NCI-H446 treated with DMSO at 0.1 percent for 48 hours (cell line): ENCODE measurements around the gene BIN2.
"Not testable (repeated sequence)": the region's sequence is repeated elsewhere in the genome, so short reads cannot be mapped to it uniquely, and the experiment has no call there.

ENCODE experiments used
- DNase-seq: peaks from one replicate; lab custom pipeline; 2025; lab: John Stamatoyannopoulos, UW

BIN2 gene

DNA sequence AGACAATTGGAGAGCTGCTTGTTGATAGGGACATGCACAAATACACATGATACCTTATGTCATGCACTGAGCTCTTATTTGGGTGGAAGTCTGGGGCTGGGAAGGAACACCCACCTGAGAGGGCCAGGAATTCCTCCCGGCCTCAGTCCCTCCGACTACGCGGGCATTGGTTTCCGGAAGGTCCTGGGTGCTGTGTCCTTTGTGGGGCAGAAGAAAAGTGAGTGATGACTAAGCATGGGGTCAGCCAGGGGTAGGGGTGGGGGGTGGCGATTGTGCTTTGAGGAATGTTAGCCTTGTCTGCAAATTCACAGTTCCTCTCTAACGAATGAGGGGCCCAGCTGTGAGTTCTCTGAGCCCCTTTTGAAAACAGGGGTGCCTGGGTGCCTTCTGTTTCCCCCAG, 21.7 kb upstream of the BIN2 start:
- no peak for DNase-seq

DNA sequence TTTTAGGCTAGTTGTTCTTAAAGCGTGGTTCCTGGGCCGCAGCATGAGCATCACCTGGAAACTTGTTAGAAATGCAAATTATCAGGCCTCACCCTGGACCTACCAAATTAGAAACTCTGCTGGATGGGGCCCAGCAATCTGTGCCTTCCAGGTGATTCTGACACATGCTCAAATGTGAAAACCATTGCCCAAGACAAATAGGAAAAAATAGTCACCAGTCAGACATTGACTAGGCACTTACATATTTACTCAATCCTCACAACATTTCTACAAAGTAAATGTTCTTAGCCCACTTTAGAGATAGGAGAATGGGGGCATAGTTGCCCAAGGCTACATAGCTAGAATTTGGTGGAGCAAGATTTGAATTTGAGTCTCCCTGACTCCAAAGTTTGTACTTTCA, 19.2 kb upstream of the BIN2 start:
- DNase-seq = no peak

DNA sequence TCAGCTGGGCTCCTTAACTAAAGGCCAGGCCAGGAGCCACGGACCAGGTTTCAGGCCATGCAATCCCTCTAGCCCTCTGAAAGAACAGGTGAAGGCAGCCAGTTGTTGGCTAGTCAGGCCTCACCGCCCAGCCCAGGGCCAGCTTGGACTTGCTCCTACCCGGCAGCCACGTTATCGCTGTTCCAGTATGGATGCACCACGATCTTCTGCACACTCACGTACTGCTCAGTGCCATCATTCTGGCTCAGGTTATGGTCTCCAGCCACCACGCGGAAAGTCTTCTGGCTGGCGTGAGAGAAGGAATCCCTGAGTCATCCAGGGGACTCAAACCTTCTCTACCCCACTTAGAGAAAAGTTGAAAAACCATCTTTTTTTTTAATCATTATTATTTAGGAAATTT, 18.4 kb upstream of the BIN2 start:
- DNase-seq = no peak

DNA sequence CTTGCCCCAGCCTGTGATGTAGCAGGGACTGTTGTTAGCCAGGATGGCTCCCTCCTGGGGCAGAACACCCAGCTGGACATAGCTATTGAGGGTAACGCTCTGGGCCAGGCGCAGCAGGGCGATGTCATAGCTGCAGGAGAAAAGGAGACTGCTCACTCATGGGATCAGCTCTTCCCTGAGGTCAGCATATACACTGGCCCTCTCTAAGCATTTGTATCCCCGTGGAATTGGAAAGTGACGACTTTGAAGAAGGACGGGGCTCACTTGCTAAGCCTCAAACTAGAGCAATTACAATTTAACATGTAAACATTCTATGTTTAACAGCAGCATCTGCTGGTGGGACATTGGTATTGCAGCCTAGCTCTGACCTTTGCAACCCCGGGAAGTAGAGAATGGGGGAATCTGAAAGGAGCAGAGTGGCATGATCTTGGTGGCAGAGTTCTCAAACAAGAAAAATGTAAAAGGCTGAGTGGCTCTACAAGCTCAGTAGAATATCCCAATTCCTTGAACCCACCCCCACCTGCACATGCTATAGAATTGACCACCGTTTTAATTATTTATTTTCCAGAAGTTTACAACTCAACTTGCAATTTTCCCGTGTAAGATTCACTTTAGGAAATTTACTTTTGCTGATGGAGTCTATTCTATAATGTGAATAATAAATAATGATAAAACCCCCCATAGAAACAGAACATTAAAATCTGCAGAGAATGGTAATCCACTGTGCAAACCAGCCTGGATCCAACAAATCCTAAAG, 17.5 kb upstream of the BIN2 start:
- peak; percentile 14 for DNase-seq

DNA sequence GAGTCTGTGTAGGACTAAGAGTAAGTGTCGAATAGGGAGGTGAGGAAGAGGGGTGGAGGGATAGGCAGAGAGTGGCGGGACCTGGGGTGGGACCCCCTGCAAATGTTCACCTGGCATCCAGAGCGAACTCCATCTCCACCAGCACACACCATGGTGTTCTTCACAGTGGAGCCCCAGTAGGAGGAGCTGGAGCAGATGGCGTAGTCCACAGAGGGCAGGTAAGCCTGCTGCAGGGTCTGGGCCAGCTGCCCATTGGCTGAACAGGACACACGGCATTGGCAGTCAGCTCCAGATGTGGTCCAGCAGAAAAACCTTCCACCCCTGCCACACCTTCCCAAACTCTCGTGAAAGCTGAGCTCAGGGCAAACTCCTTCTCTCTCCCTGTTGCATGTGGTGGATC, 15.8 kb upstream of the BIN2 start:
- DNase-seq = no peak

DNA sequence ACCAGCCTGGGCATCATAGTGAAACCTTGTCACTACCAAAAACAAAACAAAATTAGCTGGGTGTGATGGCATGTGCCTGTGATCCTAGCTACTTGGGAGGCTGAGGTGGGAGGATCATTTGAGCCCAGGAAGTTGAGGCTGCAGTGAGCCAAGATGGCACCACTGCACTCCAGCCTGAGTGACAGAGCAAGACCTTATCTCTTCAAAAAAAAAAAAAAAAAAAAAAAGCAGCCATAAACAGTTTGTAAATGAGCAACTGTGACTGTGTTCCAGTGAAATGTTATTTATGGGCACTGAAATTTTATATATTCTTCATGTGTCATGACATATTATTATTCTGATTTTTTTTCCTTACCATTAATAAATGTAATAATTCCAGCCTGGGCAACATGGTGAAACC, 13.4 kb upstream of the BIN2 start:
- not testable (repeated sequence) for DNase-seq

DNA sequence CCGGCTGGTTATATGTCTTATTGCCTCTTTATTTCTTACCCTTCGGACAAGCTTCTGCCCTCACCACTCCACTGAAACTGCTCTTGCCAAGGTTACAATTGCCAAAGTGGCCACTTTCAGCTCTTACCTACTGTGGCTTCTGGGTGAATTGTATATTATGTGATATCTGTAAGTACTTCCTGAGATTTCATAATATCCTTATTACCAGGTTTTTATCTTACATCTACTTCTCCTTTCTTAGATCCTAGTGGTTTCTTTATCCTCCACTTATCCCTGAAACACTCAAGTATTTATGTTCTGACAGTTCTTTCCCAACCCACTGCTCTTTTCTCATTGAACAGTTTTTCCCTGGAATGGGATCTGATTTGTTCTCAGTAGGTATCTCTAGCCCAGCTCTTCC, 12.0 kb upstream of the BIN2 start:
- no peak for DNase-seq

DNA sequence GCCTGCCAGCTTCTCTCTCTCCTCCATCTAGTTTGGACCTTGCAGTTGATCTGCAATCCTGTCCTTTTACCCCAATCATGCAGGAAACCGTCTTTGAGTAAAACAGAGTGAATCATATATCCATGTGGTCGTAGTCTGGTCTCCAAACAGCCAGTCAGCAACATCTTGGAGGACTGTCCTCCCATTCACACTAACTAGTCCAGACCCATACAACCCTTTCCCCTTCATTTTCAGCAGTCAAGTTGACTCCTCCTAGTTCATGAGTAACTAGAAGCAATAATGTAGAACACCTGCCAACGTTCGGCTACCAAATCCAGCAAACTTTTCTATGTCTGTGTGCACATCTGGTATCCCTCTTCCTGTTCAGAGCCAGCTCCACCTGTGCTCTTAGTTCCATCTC, 10.8 kb upstream of the BIN2 start:
- DNase-seq = no peak

DNA sequence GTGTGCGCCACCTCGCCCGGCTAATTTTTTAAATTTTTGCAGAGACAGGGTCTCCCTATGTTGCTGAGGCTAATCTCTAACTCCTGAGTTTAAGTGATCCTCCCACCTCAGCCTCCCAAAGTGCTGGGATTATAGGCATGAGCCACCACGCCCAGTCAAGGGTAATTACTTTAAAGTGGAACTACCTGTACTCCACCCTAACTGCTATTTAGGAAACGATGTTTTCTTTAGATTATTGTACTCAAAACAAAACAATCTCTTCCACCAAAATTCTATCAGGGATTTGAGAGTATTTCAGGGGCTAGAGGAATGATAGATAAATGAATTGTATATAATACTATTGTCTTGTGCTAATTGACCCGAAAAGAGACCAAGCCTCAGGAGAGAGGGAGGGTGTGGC, 9.6 kb upstream of the BIN2 start:
- DNase-seq = no peak

DNA sequence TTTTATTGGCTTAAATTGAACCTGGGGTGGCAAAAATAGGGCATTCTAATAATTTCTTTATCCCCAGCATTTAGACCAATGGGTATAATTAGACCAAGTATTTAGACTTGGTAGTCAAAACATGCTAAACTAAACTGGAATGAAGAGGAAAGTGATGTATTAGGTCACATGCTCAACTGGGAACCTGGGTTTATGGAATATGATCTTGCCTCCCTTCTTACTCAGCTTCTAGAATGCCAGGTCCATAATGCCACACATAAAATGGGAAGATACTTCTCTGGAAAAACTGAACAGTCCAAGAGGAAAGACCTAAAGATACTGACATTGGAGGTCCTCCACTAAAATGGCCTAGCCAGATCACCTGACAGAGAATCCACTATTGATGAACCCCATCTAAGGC, 6.2 kb upstream of the BIN2 start:
- no peak for DNase-seq

DNA sequence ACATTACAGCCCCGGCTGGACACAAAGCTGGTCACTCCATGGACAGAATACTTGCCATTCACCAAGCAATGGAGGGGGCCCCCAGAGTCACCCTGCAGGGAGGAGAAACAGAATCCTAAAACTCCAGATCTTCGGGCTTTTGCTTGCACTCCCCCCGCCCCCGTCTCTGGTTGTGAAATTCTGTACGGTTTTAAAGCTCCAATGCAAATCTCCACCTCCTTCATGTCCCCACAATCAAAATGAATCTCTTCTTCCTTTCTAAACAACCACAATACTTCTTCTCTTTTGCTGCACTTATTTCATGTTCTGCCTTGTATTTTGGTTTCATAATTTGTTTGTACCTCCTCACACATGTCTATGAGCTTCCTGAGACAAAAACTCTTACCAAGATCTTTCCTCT, 5.8 kb upstream of the BIN2 start:
- no peak for DNase-seq

DNA sequence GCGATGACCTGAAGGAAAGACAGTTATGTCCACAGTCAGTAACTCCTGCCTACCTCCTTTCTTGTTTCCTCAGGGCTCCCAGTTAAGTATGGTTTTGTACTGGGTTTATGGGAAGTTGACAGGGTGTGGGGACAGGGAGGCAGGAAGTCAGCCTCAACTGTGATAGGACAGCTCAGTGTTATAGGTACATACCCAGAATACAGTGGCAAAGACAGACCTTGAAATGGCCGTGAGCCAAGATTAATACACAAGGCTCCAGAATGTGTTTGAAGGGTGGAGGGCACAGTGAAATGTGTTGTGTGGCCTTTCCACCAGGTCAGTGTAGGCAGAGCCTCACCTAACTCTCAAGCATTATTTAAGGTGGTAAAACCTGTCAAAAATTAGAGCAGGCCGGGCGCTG, 4.6 kb upstream of the BIN2 start:
- no peak for DNase-seq

DNA sequence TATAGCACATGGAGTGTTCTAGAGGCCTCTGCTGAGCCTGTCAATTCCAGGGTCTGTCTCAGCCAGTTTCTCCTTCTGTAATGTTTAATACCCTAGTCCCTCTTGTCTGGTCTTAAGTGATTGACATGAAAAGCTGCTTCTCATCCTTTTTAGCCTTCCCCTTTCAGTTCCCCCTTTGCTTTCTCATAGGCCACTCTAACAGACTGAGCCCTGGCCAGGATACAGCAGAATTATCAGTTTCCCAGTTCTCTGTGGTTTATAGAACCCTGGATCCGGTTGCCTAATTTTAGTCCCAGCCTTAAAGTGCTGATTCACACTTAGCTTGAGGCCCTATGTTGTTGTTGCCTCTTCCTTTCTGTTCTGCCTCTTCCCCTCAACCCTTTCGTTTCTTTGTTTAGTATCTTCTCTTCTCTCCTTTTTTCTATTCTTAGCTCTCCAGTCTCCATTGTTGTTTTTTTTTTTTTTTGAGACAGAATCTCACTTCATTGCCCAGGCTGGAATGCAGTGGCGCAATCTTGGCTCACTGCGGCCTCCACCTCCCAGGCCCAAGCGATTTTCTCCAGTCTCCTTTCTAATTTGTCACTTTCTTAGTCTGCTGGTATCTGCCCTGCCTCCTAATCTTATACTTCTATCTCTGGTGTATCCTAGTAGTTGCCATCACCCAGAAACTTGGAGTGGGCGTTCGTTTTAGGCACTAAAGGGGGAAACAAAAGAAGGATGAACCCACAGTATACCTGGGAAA, 2.9 kb upstream of the BIN2 start:
- DNase-seq = no peak

DNA sequence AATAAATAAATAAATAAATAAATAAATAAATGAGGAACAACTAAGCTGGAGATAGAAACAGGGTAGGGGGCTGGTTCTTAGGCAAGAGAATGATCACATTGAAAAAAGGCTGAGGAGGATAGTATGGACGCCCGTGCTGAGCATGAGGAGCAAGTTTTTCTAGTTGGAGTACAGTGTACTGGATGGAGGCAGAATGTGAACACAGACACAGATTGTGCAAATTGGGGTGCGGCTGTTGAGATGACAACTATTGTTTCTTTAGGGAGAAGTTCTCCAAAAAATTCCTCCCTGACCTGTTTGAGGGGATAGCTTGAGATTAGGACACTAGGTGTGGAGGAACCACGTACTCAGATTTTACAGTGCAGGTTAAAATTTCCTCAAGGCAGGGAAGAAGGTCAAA, 979 bp upstream of the BIN2 start:
- DNase-seq = no peak

DNA sequence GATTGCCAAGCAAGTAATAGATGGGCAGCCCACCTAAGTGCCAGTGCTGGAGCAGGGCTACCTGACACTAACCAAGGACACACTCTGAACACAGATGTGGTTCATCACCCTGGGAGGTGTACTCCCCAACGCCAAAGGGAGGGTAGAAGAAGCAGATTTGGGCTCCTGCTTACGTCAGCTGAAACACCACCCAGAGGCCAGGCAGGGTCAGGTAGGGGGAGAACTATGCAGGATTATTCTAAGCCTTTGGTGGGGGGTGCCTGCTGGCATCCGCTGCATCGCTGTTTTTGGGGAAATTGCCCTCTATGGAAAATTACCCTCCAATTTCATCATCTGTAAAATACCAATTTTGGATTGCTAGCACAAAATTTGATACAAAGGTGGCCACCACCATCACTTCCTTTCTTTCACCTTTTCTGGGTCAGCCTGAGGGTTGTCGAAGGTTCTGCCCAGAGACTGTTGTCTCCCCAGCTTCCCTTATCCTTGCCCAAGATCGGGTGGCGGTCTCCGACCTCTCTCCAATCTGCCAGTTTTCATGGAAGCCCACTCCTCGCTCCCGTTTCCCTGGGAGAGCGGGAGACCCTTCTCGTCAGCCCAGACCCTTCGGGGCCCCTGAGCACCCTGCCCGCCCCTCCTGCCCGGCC, 535 bp downstream of the BIN2 start:
- no peak for DNase-seq

DNA sequence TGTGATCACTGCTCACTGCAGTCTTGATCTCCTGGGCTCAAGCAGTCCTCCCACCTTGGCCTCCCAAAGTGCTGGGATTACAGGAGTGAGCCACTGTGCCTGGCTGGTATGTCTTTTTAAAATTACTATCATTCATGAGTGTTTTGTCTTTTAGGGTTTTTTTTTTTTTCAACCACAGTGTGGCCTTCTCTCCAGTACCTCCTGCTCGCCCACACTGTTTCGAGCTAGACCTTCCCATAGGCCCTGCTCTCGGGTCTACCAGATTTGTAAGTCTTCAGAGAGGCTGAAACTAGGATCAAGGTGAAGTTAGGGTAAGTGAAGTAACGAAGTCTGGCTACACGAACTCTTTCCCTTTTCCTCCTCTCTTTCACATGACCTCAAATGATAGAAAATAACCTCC, 1.5 kb downstream of the BIN2 start:
- no peak for DNase-seq

DNA sequence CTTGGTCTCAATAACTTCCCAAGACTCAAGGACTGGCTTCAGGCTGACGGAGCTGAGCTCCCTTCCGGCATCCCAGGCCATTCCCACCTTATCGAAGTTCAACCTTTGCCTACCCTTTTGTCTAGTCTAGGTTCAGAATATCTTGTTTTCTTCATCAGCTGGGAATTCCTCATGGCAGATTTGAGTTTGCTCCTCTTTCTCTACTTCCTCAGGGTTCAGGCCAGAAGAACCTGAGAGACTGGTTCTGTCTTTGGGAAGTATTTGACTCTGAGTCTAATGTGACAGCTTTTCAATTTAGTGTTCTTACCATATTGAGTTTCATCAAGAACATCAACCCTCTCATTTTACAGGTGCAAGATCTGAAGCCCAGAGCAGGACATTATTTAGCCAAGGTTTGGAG, 2.1 kb downstream of the BIN2 start:
- DNase-seq = no peak

DNA sequence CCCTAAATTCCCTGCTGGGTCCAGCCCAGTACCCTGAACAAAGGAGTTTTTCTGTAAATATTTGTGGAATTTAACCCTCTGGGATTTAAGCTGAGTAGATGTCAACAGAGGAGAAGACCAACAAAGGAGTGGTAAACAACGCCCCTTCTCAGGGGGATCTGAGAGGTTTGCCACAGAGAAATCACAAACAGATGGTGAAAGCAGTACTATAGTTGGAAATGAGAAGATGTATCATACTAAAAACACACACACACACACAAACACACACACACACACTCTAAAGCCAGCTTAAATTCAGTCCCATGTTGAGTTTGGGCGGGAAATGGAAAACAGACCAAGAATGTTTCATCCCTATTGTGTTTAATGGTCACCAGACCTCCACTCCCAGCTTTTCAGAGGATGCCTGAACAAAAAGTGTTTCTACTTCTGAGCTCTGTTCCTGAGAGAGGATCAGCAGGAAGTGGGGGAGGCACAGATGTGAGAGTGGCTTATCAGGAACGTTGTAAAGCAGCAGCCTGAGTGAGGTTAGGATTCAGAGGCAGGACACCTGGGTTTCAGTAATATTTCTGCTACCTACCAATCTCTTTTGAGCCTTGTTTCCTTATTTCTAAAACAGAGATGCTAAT, 3.2 kb downstream of the BIN2 start:
- DNase-seq = no peak

DNA sequence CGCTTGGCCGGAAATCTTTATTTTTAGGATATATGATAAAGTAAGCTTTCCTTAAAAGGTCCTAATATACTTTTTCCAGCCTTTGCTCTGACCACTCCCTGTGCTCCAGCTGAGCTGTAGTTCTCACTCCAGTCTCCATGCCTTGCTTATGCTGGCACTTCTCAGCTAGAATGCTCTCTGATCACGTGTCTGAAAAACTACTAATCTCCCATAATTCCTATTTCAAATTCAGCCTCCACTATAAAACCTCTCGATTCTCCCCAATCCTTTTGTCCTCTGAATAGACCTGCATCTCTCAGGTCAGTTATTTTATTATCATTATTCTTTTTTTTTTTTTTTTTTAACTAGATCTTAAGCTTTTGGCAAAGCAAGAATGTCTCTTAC, 3.7 kb downstream of the BIN2 start:
- DNase-seq = no peak

DNA sequence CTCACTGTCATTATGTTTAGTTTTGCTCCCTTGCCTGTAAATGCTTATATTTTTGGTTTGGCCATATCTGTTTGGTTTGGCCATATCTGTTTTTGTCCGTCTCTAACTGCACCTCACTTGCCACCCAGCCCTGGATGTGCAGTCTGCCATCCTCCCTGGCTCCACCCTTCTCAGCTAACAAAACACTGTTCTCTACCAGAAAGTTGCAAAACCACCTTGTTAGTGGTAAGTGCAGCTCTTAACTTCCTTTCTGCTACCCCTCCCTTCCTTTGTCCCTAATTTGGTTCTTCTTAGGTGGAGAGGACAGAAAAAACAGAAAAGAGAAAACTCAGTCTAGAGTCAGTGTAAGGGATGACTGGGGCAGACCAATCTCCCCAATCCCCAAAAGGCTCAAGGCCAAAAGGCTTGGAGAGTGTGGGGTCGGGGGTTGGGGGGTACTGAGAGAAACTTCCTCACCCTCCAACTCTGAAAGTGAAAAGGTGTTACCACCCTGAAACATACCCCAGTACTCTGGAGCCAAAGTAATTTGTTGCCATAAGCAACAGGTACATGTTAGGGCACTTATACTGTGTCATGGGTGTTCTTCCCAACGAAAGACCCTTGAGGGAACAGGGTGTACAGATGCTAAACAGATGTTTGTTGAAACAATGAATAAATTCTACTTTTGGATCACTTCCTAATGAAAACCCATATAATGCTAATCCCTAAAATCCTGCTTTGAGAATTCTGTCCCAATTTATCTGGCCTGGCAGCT, 5.0 kb downstream of the BIN2 start:
- no peak for DNase-seq

DNA sequence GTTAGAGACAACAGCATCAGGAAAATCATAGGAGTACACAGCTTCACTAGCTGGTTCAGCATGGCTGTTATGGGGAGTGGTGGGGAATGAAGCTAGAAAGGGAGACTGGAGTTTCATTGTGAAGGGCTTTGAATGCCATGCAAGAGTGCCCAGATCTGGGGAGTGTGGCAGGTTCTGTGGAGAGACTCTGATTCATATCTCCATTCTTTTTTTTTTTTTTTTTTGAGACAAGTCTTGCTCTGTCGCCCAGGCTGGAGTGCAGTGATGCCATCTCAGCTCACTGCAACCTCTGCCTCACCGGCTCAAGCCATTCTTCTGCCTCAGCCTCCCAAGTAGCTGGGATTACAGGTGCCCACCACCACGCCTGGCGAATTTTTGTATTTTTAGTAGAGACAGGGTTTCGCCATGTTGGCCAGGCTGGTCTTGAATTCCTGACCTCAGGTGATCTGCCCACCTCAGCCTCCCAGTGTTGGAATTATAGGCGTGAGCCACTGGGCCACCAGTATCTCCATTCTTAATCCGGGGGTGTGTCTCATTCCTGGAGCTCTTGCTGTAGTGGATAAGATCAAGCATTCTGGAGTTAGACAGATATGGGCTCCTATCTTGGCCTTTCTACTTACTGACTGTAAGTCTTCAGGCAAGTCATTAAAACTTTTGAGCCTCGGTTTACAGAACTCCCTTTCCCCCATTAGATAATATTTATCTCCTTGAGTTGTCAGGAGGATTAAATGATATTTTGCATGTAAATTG, 5.7 kb downstream of the BIN2 start:
- DNase-seq = not testable (repeated sequence)
